GM12801 (cell line): ENCODE results near the gene KCNIP1.

ENCODE experiments used
- CTCF ChIP-seq: IDR thresholded peaks from one replicate; pipeline ENCODE4 v1.5.1; 2011; ENCODE audit warnings: control low read depth; ENCODE audit not compliant: insufficient read length; ENCODE audit errors: extremely low read depth

Gene KCNIP1

GRCh38 chr5:170773024-170773985 lies 269.5 kb downstream of the KCNIP1 start:
- no peak for TF ChIP-seq CTCF

- TF ChIP-seq CTCF, result no peak
Observed at GRCh38 chr5:170774831-170775230, 271.0 kb downstream of the KCNIP1 start.

- no peak for TF ChIP-seq CTCF
Observed at GRCh38 chr5:170781946-170782345, 278.1 kb downstream of the KCNIP1 start.

DNA sequence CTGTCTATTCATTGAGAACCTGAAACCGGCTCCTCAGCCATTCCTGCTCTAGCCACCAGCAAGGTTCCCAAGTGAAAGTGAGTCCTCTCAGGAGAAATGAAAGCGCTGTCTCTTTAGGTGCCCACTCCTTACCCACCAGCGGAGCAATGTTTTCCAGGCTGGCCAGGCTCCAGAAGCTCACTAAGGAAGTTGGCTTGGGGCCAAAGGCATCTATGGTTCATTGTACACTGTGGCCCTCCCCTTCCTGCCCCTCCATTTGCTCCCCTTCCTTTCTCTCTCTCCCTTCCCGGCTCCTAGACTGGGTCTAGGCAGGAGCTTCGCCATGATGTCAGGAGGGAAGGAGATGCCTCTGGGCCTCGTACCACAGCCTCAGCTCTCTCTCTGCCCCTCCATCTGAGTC lies 278.6 kb downstream of the KCNIP1 start:
- no peak for TF ChIP-seq CTCF

- no peak for TF ChIP-seq CTCF
Observed at GRCh38 chr5:170783498-170784247, 279.9 kb downstream of the KCNIP1 start, which contains the start of gene GABRP. Gene GABRP, plus strand, starts transcription at chr5:170783725. Its CDS starts 4,891 bp downstream, at chr5:170788616.

GRCh38 chr5:170785416-170785815 lies 281.6 kb downstream of the KCNIP1 start:
- no peak for TF ChIP-seq CTCF
